H9 (cell line): ENCODE data around the gene PARM1. TPM values are rescaled to one million over a fixed set of nuclear protein-coding genes. Genes with fewer than 3 reads are reported as not detected.

ENCODE experiments used
- DNase-seq: peaks from one replicate; pipeline ENCODE4 v3.0.0-alpha.2; 2017
- H2AFZ ChIP-seq: one replicate; pipeline ENCODE4 v1.6.1; 2013; ENCODE audit warnings: mild to moderate bottlenecking, low read length, control low read depth, moderate library complexity
- H2AK5ac ChIP-seq: 2 replicates; pipeline ENCODE4 v1.6.1; 2013; ENCODE audit warnings: low read length, control low read depth, mixed read lengths; ENCODE audit not compliant: insufficient read length
- H2BK120ac ChIP-seq: one replicate; pipeline ENCODE4 v1.6.1; 2013; ENCODE audit warnings: low read depth, mild to moderate bottlenecking, low read length, control low read depth, inconsistent platforms; ENCODE audit not compliant: poor library complexity, severe bottlenecking
- H2BK12ac ChIP-seq: 2 replicates; pipeline ENCODE4 v1.6.1; 2013; ENCODE audit warnings: low read length, control low read depth, mixed read lengths, low read depth; ENCODE audit not compliant: insufficient read length
- H2BK15ac ChIP-seq: 2 replicates; pipeline ENCODE4 v1.6.1; 2013; ENCODE audit warnings: low read depth, low read length, control low read depth
- H2BK20ac ChIP-seq: one replicate; pipeline ENCODE4 v1.6.1; 2013; ENCODE audit warnings: low read depth, mild to moderate bottlenecking, low read length, control low read depth, inconsistent platforms; ENCODE audit not compliant: poor library complexity, severe bottlenecking
- H2BK5ac ChIP-seq: 2 replicates; pipeline ENCODE4 v1.6.1; 2013; ENCODE audit warnings: low read length, control low read depth, mixed read lengths; ENCODE audit not compliant: insufficient read length
- H3K14ac ChIP-seq: 2 replicates; pipeline ENCODE4 v1.6.1; 2013; ENCODE audit warnings: low read length, control low read depth; ENCODE audit not compliant: insufficient read depth
- H3K18ac ChIP-seq: 2 replicates; pipeline ENCODE4 v1.6.1; 2013; ENCODE audit warnings: low read depth, mild to moderate bottlenecking, mixed read lengths, low read length, control low read depth; ENCODE audit not compliant: insufficient read length
- H3K23ac ChIP-seq: 2 replicates; pipeline ENCODE4 v1.6.1; 2013; ENCODE audit warnings: low read length, control low read depth, mixed read lengths, low read depth; ENCODE audit not compliant: insufficient read length
- H3K23me2 ChIP-seq: 2 replicates; pipeline ENCODE4 v1.6.1; 2013; ENCODE audit warnings: low read depth, mild to moderate bottlenecking, mixed read lengths, low read length, control low read depth; ENCODE audit not compliant: insufficient read length, poor library complexity, severe bottlenecking
- H3K27ac ChIP-seq: 2 replicates; pipeline ENCODE4 v1.5.1; 2013; ENCODE audit warnings: low read length, control low read depth, mixed read lengths, low read depth; ENCODE audit not compliant: insufficient read length
- H3K27me3 ChIP-seq: 2 replicates; pipeline ENCODE4 v1.6.1; 2013; ENCODE audit warnings: low read length, control low read depth, inconsistent platforms; ENCODE audit not compliant: insufficient read depth
- H3K4ac ChIP-seq: 2 replicates; pipeline ENCODE4 v1.6.1; 2013; ENCODE audit warnings: low read depth, mild to moderate bottlenecking, control low read depth, inconsistent platforms, low read length, moderate library complexity
- H3K4me1 ChIP-seq: 2 replicates; pipeline ENCODE4 v1.6.1; 2013; ENCODE audit warnings: low read length, control low read depth, inconsistent platforms; ENCODE audit not compliant: insufficient read depth
- H3K4me2 ChIP-seq: 2 replicates; pipeline ENCODE4 v1.6.1; 2013; ENCODE audit warnings: low read length, control low read depth, mixed read lengths; ENCODE audit not compliant: insufficient read length, insufficient read depth
- H3K56ac ChIP-seq: 2 replicates; pipeline ENCODE4 v1.6.1; 2013; ENCODE audit warnings: low read depth, mild to moderate bottlenecking, mixed read lengths, low read length, control low read depth; ENCODE audit not compliant: insufficient read length
- H3K79me1 ChIP-seq: 2 replicates; pipeline ENCODE4 v1.6.1; 2013; ENCODE audit warnings: low read depth, mild to moderate bottlenecking, moderate library complexity, low read length, control low read depth, inconsistent platforms; ENCODE audit not compliant: insufficient read depth, poor library complexity, severe bottlenecking
- H3K79me2 ChIP-seq: 2 replicates; pipeline ENCODE4 v1.6.1; 2013; ENCODE audit warnings: low read length, control low read depth, inconsistent platforms; ENCODE audit not compliant: insufficient read depth
- H3K9ac ChIP-seq: 2 replicates; pipeline ENCODE4 v1.6.1; 2013; ENCODE audit warnings: low read length, control low read depth, mixed read lengths; ENCODE audit not compliant: insufficient read length; ENCODE audit errors: extremely low read depth
- H3K9me3 ChIP-seq: one replicate; pipeline ENCODE4 v1.6.1; 2013; ENCODE audit warnings: low read depth, low read length, inconsistent platforms; ENCODE audit not compliant: control insufficient read depth
- H3T11ph ChIP-seq: one replicate; pipeline ENCODE4 v1.6.1; 2013; ENCODE audit warnings: mild to moderate bottlenecking, low read length, control low read depth, inconsistent platforms
- H4K20me1 ChIP-seq: one replicate; pipeline ENCODE4 v1.6.1; 2013; ENCODE audit not compliant: control insufficient read depth, insufficient read length, insufficient read depth
- H4K5ac ChIP-seq: 2 replicates; pipeline ENCODE4 v1.6.1; 2013; ENCODE audit warnings: low read depth, mild to moderate bottlenecking, mixed read lengths, low read length, control low read depth; ENCODE audit not compliant: insufficient read length
- H4K8ac ChIP-seq: replicated peaks from 2 replicates; pipeline ENCODE4 v1.6.1; 2013; ENCODE audit warnings: low read length, control low read depth, mixed read lengths, low read depth; ENCODE audit not compliant: insufficient read length
- H4K91ac ChIP-seq: 2 replicates; pipeline ENCODE4 v1.6.1; 2013; ENCODE audit warnings: low read depth, mild to moderate bottlenecking, moderate library complexity, mixed read lengths, low read length, control low read depth; ENCODE audit not compliant: insufficient read length
- H3K27ac Mint-ChIP-seq, 3 experiments: 2 replicates in 2 of 3; 3 replicates in 1 of 3; pipeline ENCODE4 v1.8.0; 2020 to 2021; ENCODE audit warnings: mixed read lengths in 3 of 3, mild to moderate bottlenecking in 1 of 3, moderate library complexity in 1 of 3
- H3K27me3 Mint-ChIP-seq: 2 replicates; pipeline ENCODE4 v1.8.0; 2021; ENCODE audit warnings: low read depth, mild to moderate bottlenecking, moderate library complexity, mixed read lengths
- H3K36me3 Mint-ChIP-seq, 3 experiments: 2 replicates in 2 of 3; 3 replicates in 1 of 3; pipeline ENCODE4 v1.8.0; 2020 to 2021; ENCODE audit warnings: low read depth in 3 of 3, mixed read lengths in 3 of 3; ENCODE audit not compliant: insufficient read depth in 1 of 3
- H3K4me1 Mint-ChIP-seq, 2 experiments: 2 replicates each; pipeline ENCODE4 v1.8.0; 2020; ENCODE audit warnings: mixed read lengths in 2 of 2
- H3K4me3 Mint-ChIP-seq, 2 experiments: 2 replicates in 1 of 2; 3 replicates in 1 of 2; pipeline ENCODE4 v1.8.0; 2020 to 2021; ENCODE audit warnings: mild to moderate bottlenecking in 2 of 2, mixed read lengths in 2 of 2, moderate library complexity in 1 of 2
- H3K9me3 Mint-ChIP-seq, 2 experiments: 2 replicates in 1 of 2; 3 replicates in 1 of 2; pipeline ENCODE4 v1.8.0; 2020; ENCODE audit warnings: mild to moderate bottlenecking in 2 of 2, mixed read lengths in 2 of 2, moderate library complexity in 1 of 2
- WGBS: extraction: QIAGEN DNeasy Blood & Tissue Kit; methylation state at CpG from one replicate; pipeline ENCODE4 v1.1.7; 2013; ENCODE audit warnings: missing lambda C conversion rate, low lambda C conversion rate, mixed read lengths; ENCODE audit not compliant: insufficient read length; ENCODE audit errors: extremely low coverage; 5-methylcytosine and 5-hydroxymethylcytosine counted together
- total RNA-seq: library from RNA; stranded (reverse); gene quantifications from 2 replicates; pipeline ENCODE4 v1.2.1, GENCODE V29; 2021
- TF ChIP-seq, protein P1 (sequence below): fragments of 200-600 bp; sonication (generic); conservative IDR thresholded peaks from 3 replicates; pipeline ENCODE4 v1.8.0; 2021; ENCODE audit warnings: antibody characterized with exemption, mild to moderate bottlenecking

The PARM1 gene
- total RNA-seq, 1 experiment from 2014 or later: 2.0 TPM

- Histone ChIP-seq H3K79me2 (no peaks in the 10 kb centered on the region), H4K5ac (no peak overlapping the region), H3K14ac (no peak overlapping the region), H3K23ac (no peak overlapping the region), H3K4ac (no peak overlapping the region), H3T11ph (no peak overlapping the region), H2BK15ac (no peak overlapping the region), H3K18ac (no peak overlapping the region), H2AK5ac (no peak overlapping the region), H3K4me2 (no peak overlapping the region), H4K20me1 (no peaks in the 10 kb centered on the region), H3K9me3 (no peaks in the 10 kb centered on the region), H2BK5ac (no peak overlapping the region), H2AFZ (no peak overlapping the region), H3K27ac (no peak overlapping the region), H3K4me1 (no peaks in the 10 kb centered on the region), H2BK120ac (no peak overlapping the region), H2BK12ac (no peak overlapping the region), H3K23me2 (no peaks in the 10 kb centered on the region), H3K79me1 (no peaks in the 10 kb centered on the region), H4K8ac (no peak overlapping the region), H2BK20ac (no peak overlapping the region), H3K56ac (no peak overlapping the region), H3K27me3 (no peaks in the 10 kb centered on the region), H3K9ac (no peak overlapping the region), H4K91ac (no peak overlapping the region)
- no peaks in the 10 kb centered on the region for H3K4me1 Mint-ChIP-seq
- no peak overlapping the region for H3K27ac Mint-ChIP-seq
- TF ChIP-seq, protein P1, sequence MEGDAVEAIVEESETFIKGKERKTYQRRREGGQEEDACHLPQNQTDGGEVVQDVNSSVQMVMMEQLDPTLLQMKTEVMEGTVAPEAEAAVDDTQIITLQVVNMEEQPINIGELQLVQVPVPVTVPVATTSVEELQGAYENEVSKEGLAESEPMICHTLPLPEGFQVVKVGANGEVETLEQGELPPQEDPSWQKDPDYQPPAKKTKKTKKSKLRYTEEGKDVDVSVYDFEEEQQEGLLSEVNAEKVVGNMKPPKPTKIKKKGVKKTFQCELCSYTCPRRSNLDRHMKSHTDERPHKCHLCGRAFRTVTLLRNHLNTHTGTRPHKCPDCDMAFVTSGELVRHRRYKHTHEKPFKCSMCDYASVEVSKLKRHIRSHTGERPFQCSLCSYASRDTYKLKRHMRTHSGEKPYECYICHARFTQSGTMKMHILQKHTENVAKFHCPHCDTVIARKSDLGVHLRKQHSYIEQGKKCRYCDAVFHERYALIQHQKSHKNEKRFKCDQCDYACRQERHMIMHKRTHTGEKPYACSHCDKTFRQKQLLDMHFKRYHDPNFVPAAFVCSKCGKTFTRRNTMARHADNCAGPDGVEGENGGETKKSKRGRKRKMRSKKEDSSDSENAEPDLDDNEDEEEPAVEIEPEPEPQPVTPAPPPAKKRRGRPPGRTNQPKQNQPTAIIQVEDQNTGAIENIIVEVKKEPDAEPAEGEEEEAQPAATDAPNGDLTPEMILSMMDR: no peak
- no peaks in the 10 kb centered on the region for H3K36me3 Mint-ChIP-seq
- no peak for DNase-seq
- H3K9me3 Mint-ChIP-seq: no peaks in the 10 kb centered on the region
- H3K4me3 Mint-ChIP-seq: no peak overlapping the region
- H3K27me3 Mint-ChIP-seq: no peaks in the 10 kb centered on the region
- no CpG with 5 or more reads among the region's 5 CpGs for WGBS
Observed at GRCh38 chr4:74950882-74951281, 18.0 kb downstream of the PARM1 start.
